HG03575 (cell line): Measurements from ENCODE around the gene NCK2.
A peak's percentile ranks its signal among the peaks of the same experiment; 100 is the strongest.

Experiments used
- ATAC-seq: cut with Tn5 transposase; IDR thresholded peaks from one replicate; pipeline ENCODE4 v1.9.1; 2021; ENCODE audit not compliant: unreplicated experiment, insufficient number of reproducible peaks, low FRiP score; ENCODE audit errors: extremely low read depth

Gene NCK2

GRCh38 chr2:105824446-105824845 lies 79.7 kb downstream of the NCK2 start:
- no peak for ATAC-seq

DNA sequence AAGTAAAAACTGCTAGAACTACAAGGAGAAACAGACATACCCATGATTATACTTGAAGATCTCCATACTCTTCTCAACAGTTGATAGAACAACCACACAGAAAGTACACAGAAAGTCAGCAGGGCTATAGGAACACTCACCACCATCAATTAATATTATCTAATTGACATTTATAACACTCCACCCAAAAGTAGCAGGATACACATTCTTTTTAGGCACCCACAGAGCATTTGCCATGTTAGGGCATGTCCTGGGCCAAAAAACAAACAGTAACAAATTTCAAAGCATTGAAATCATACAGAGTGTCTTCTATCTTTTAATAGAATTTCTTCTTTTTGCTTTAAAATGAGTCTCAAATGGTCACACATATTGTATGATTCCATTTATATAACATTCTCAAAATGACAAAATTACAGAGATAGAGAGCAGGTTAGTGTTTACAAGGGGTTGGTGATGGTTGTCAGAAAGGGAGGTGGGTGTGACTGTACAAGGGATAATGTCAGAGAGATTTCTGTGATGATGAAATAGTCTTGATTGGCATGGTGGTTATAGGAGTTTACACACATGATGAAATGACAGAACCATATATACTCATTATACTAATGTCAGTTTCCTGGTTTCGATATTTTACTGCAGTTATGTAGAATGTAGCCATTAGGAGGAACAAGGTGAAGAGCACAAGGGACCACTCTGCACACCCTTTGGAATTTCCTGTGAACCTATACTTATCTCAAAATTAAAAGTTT lies 82.8 kb downstream of the NCK2 start:
- ATAC-seq = no peak

- ATAC-seq = no peak
These were observed 83.8 kb downstream of the NCK2 start for GRCh38 chr2:105828558-105828957.

DNA sequence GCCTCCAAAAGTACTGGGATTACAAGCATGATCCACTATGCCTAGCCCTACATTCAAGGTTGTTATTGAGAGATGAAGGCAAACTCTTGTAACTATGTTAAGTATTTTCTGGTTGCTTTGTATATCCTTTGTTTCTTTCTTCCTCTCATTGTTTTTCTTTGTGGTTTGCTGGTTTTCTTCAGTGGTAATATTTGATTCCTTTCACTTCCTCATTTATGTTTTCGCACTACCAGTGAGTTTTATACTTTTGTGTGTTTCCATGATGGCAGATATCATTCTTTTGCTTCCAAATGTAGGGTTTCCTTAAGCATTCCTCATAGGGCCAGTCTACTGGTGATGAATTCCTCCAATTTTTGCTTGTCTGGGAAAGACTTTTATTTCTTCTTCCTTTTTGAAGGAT lies 90.2 kb downstream of the NCK2 start:
- ATAC-seq = peak; percentile 66

GRCh38 chr2:105836341-105836740 lies 91.6 kb downstream of the NCK2 start:
- ATAC-seq = no peak

DNA sequence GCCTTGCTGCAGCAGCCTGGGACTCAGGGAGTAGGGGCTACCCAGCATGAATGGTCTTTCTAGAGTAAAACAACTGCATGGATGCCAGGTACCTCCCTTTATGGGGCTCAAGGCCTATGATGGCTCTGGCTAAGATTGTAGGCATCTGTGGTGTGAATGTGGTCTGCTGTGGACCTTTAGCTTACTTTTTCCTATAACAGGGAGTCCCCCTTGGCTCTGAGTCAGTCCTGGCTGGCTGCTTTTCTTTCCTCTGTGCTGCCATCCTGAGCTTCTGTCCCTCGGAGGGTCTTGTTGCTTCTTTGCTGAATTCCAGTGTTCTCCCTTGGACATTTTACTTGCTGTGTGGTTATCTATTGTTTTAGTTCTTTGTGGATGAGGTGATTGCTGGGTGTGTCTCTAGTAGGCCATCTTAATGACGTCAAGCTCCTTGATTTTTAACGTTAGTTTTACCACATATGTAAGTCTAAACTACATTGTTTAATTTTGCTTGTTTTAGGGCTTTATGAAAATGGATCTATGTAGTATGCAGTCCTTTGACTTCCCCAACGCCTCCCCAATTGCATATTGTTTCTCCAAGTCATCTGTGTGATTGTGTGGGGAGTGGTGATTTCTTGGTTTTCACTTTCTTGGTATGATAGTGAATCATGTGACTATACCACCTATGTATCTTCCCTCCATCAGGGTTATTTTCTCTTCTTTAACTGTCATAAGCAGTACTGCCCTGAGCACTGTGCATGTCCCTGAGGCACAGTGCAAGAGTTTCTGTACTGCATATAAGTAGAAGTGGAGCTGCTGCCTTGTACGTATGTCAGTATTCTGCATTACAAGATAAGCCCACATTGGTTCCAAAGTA lies 92.4 kb downstream of the NCK2 start:
- no peak for ATAC-seq

DNA sequence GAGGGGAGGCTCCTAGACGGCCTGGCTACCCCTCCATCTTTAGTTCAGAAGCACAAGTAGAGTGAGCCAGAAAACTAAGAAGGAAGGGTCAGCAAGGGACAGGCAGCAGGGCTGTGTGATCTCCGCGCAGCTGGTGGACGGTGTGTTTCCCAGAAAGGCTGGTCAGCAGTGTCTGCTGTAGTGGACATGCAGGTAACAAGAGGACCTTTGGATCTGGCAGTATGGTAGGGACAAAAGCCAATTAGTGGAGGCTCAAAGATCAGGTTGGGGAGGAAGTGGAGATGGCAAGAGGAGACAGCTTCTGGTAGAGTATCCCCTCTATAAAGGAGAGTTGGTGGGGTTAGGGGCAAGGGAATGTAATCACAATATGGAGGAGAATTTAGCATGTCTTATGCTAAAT lies 95.1 kb downstream of the NCK2 start:
- ATAC-seq = no peak

- ATAC-seq = no peak
These were observed 96.2 kb downstream of the NCK2 start for GRCh38 chr2:105840933-105841332.

- no peak for ATAC-seq
These were observed 96.8 kb downstream of the NCK2 start for GRCh38 chr2:105841551-105841950.

DNA sequence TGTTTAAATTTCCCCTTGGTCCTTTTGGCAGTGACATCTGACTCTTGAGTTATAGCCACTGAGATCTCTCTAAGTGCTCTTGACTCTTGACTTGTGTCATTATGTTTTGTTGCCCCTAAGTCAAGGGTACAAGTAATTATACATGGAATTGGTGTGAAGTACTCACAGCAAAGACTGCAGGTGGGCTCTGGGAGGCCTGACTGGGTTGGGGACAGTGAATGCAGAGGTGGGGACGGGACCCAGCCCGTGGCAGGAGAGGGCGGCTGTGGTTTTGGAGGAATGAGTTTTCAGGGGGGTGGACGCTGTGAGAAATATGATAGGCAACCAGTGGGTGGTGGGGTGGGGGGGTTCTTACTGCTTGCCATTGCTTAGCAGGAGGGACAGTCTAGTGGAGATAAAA lies 97.8 kb downstream of the NCK2 start:
- no peak for ATAC-seq

GRCh38 chr2:105843476-105844374 lies 99.0 kb downstream of the NCK2 start:
- no peak for ATAC-seq

- ATAC-seq = no peak
These were observed 101.3 kb downstream of the NCK2 start for GRCh38 chr2:105845976-105846375.

DNA sequence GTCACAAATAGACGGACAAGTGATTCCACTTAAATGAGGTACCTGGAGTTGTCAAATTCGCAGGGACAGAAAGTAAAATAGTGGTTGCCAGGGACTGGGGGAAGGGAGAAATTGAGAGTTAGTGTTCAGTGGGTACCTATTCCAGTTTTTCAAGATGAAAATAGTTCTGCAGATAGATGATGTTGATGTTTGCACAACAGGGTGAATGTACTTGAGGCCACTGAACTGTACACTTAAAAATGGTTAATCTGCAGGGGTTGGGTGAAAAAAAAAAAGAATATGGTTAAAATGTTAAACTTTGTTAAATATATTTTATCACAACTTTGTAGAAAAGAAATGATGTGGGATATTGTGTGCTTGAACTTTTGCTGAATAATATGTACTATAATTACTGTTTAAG lies 102.3 kb downstream of the NCK2 start:
- ATAC-seq = no peak

- ATAC-seq = no peak
These were observed 103.7 kb downstream of the NCK2 start for GRCh38 chr2:105848367-105848766.

DNA sequence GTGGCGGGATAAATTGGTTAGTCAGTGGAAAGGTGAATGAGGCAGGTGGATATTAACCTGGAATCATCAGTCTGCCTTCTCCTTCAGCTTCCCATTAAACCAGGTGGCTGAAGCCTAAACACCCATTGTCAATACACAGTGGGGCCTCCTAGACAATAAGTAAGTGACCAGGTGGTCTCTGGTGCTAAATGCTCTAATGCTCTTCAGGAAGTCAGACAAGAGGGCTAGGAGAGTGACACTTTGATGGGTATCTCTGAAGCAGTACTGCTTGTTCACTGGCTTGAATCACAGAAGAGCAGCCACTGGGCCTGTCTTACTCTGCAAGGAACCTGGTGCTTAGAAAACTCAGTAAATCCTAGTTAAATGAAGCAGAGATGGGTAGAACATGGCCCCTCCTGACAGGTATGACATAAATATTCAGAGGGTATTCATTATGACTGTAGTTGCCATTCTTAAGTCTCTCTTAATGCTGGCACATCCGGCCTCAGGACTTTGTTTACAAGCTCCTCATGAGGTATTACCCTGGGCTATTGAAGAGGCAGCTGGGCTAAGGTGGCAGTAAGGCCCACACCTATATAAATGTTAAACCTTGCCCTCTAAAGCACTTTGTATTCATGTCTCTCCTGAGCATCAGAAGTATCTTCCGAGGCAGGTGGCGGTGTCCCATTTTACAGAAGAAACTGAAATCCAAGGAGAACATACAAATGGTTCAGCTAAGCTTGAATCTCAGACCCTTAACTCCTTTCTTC lies 104.9 kb downstream of the NCK2 start:
- no peak for ATAC-seq

- no peak for ATAC-seq
These were observed 107.4 kb downstream of the NCK2 start for GRCh38 chr2:105852066-105852465.

GRCh38 chr2:105853354-105854088 lies 108.8 kb downstream of the NCK2 start:
- no peak for ATAC-seq

GRCh38 chr2:105854972-105855371 lies 110.3 kb downstream of the NCK2 start:
- ATAC-seq = no peak
